HG03432 (cell line): ENCODE measurements around the gene SECTM1.

Experiments used
- ATAC-seq: cut with Tn5 transposase; IDR thresholded peaks from one replicate; pipeline ENCODE4 v1.9.1; 2021; ENCODE audit warnings: mild to moderate bottlenecking, moderate library complexity; ENCODE audit not compliant: unreplicated experiment

The SECTM1 gene

GRCh38 chr17:82329683-82330321 is 3.8 kb downstream of the SECTM1 start:
- no peak for ATAC-seq

- ATAC-seq = no peak
These were observed 4.5 kb downstream of the SECTM1 start for GRCh38 chr17:82328994-82329507.

GRCh38 chr17:82328141-82328993 is 5.2 kb downstream of the SECTM1 start:
- no peak for ATAC-seq

DNA sequence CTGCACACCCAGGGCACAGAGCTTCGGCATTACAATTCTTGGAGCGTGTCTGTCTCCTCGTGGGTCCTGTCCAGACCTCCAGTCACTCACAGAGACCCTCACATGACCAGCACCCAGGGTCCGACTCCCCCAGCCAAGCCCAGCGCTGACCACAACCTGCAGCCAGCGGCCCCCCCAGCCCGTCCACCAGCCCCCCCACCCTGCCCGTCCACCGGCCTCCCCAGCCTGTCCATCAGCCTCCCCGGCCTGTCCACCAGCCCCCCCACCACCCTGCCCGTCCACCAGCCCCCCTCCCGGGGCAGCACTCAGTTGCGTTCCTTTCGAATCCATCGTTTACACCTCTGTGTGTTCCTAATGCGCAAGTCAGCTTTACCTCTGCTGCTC is 5.8 kb downstream of the SECTM1 start:
- no peak for ATAC-seq

- no peak for ATAC-seq
These were observed 6.3 kb downstream of the SECTM1 start for GRCh38 chr17:82327289-82327688.

DNA sequence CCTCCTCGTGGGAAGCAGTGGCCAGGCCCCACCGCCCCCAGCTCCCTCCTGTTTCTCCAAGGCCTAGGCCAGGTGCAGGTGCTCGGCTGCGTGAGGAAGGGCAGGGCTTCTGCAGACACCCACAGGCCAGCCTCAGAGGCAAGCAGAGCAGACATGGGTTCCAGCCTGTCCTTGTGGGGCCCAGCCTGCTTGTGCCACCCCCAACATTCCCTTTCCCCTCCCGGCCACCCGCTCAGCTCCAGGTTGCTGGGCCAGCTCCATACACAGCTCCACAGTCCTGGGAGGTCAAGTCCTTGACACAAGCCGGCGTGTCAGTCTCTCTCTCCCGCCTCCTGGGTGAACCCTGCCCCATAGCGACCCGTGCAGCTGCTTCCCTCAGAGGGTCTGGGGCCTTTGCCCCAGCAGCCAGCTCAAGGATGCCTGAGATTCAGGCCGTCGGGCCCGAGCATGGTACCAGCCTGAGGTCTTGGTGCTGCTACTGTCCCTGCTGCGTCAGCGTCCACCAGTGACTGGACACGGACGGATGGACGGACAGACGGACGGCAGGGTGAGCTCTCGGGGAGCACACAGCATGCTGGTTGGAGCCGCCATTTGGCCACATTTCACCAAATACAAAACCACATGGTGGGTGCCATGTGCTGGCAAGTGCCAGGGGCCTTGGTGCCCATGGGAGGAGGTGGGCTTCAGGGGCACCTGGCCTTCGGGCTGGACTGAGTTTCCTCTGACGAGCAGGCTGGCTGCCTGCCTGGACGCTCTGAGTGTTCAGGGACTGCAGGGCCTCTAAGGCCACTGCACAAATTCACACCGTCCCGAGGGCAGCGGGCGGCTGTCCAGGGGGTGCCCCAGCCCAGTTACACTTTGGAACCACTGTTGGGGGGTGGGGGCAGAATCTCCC is 8.0 kb downstream of the SECTM1 start:
- no peak for ATAC-seq

DNA sequence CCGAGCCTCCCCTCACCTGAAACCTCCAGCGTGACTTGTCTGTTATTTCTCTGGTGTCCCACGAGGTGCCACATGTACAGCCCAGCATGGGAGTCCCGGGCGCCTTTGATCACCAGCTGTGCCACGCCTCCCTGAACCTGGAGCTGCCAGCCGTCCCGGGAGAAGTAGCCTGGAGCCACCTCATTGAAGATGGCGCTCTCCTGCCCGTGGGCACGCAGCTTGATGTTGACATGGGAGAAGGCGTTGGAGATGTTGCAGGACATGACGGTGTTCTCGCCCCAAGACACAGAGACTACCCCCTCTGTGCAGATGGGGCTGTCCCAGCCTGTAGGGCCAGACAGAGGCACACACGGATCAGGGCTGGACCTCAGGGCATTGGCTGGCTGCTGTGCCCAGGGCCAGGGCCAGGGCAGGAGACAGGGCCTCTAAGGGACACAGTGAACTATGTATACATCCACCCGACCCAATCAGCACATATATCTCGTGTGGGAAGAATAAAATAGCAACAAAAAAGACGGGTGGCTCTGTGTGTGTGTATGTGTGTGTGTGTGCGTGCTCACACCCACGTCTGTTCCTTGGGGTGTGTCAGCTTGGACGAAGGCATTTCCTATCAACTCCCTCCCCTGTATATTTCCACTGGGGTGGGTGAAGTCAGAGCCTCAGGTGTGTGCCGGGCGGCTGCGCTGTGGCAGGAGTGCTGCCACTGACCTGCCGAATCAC is 8.8 kb downstream of the SECTM1 start:
- ATAC-seq = no peak

DNA sequence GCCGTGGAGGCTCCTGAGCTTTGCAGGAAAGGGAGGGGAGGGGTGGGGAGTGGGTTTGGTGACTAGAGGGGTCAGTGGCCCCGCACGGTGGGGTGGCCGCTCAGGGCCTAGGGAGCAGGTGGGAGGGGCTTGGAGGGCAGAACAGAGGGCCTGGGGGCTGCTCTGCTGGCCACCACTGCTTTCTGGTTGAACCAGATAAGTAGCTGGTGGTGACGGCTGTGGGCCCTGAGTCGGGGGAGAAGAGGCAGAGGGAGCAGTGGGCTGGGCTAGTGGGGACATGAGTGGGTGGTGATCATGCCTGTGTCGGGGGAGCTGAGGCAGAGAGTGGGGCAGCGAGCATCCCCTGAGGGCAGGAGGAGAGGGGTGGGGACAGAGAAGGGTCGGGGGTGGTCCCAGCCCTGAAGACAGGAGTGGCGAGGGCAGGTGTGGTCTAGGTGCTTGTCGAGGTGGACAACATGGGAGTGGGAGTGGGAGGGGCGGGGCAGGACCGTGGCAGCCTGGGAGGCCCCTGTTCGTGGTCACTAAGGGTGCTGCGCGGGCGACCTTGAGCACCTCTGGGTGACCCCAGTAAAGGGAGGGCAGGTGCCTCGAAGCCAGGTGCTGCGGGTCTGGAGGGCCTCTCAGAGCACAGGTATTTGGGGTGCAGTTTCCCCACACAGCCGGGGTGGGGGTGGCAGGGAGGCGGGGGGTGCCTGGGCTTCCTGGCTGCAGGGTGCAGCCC is 9.9 kb downstream of the SECTM1 start:
- no peak for ATAC-seq

- no peak for ATAC-seq
These were observed 10.8 kb downstream of the SECTM1 start for GRCh38 chr17:82322526-82323453.

- no peak for ATAC-seq
These were observed 11.6 kb downstream of the SECTM1 start for GRCh38 chr17:82321947-82322466.

DNA sequence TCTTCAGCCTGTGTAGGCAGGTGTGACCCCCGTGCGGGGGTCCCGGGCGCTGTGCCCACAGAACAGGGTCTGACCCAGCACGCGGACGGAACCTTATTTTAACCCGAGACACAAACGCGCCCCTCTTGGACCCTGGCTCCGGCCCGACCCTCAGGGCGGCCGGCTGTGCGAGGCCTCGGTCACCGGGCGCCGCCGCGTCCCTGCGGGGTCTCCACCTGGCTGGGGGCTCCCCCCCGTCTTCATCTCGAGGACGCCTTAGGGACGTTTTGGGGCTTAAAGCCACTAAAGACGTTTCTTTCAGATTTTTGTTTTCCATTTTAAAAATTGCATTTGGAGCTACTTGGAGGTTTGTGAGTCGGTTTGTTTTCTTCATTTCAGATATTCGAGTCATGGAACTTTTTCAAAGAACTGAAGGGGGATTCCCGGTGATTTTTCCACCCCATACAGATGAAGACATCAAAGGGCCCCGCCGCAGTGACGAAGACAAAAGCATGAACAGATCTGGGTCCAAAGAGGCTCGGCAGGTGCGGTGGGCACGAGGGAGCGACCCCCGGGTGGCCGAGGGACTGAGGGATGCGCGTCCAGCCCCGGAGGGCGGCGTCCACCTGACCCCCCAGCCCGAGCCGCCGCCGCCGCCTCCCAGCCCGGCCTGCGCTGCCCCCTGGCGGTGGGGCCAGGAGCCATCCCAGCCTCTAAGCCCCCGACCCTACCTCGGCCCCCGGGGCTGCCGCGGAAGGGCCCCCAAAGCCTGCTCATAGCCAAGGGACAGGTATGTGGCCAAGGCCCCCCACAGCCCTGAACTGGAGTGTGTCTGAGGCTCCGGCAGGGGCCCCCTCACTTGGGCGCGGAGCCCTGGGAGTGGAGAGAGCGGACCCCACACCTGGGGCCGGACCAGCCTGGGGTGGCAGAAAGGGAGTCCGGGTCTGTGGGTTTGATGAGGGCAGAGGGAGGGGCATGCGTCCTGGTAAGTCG is 12.3 kb downstream of the SECTM1 start:
- no peak for ATAC-seq

GRCh38 chr17:82320140-82320840 is 13.3 kb downstream of the SECTM1 start:
- ATAC-seq = no peak

- ATAC-seq = no peak
These were observed 13.9 kb downstream of the SECTM1 start for GRCh38 chr17:82319619-82320062.

DNA sequence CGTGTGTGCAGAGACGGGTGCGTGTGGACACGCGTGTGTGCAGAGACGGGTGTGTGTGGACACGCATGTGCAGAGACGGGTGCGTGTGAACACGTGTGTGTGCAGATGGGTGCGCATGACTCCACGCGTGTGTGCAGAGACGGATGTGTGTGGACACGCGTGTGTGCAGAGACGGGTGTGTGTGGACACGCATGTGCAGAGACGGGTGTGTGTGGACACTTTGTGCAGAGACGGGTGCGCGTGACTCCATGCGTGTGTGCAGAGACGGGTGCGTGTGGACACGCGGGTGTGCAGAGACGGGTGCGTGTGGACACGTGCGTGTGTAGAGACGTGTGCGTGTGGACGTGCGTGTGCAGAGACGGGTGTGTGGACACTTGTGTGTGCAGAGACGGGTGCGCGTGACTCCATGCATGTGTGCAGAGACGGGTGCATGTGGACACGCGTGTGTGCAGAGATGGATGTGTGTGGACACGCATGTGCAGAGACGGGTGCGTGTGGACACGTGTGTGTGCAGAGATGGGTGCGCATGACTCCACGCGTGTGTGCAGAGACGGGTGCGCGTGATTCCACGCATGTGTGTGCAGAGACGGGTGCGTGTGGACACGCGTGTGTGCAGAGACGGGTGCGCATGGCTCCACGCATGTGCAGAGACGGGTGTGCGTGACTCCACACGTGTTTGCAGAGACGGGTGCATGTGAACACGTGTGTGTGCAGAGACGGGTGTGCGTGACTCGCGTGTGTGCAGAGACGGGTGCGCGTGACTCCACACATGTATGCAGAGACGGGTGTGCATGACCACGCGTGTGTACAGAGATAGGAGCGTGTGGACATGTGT is 14.6 kb downstream of the SECTM1 start:
- ATAC-seq = no peak

DNA sequence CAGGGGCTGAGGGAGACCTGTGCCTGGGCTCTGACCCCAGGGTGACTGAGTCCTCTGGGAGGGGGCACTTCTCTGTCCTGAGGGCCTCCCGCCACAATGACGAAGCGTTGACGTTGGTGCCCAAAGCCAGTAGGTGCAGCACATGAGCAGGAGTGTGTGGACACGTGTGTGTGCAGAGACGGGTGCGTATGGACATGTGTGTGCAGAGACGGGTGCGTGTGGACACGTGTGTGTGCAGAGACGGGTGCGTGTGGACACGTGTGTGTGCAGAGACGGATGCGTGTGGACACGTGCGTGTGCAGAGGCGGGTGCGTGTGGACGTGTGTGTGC is 15.4 kb downstream of the SECTM1 start:
- ATAC-seq = no peak
